MM.1S (cell line): ENCODE results near the gene GPR161.

ENCODE experiments used
- DNase-seq: peaks from one replicate; pipeline ENCODE4 v3.0.0-alpha.2; 2015
- H2AFZ ChIP-seq: fragments of 300-600 bp; sonication (generic); 2 replicates; pipeline ENCODE4 v1.6.0; 2016; ENCODE audit warnings: antibody characterized with exemption, low read length
- H3F3A ChIP-seq: fragments of 300-600 bp; sonication (generic); 2 replicates; pipeline ENCODE4 v1.6.1; 2016; ENCODE audit warnings: mild to moderate bottlenecking, antibody characterized with exemption, low read length, moderate library complexity, mixed read lengths; ENCODE audit not compliant: insufficient read depth
- H3K27ac ChIP-seq: fragments of 300-600 bp; sonication (generic); 2 replicates; pipeline ENCODE4 v1.5.1; 2016; ENCODE audit warnings: mild to moderate bottlenecking, low read length
- H3K27me3 ChIP-seq: fragments of 300-600 bp; sonication (generic); replicated peaks from 2 replicates; pipeline ENCODE4 v1.6.0; 2016; ENCODE audit warnings: low read length; ENCODE audit not compliant: insufficient read depth
- H3K36me3 ChIP-seq: fragments of 300-600 bp; sonication (generic); replicated peaks from 2 replicates; pipeline ENCODE4 v1.6.1; 2016; ENCODE audit warnings: mild to moderate bottlenecking, low read length, mixed read lengths; ENCODE audit not compliant: insufficient read depth
- H3K4me1 ChIP-seq: fragments of 300-600 bp; sonication (generic); 2 replicates; pipeline ENCODE4 v1.6.1; 2016; ENCODE audit warnings: low read length, mixed read lengths
- H3K4me2 ChIP-seq: fragments of 300-600 bp; sonication (generic); 2 replicates; pipeline ENCODE4 v1.6.0; 2016; ENCODE audit warnings: low read depth, low read length
- H3K4me3 ChIP-seq: fragments of 300-600 bp; sonication (generic); 2 replicates; pipeline ENCODE4 v1.5.1; 2016; ENCODE audit warnings: low read length, mixed read lengths
- H3K79me2 ChIP-seq: fragments of 300-600 bp; sonication (generic); 2 replicates; pipeline ENCODE4 v1.6.1; 2016; ENCODE audit warnings: mixed run types, low read length, mixed read lengths
- H3K9ac ChIP-seq: fragments of 300-600 bp; sonication (generic); 2 replicates; pipeline ENCODE4 v1.6.1; 2016; ENCODE audit warnings: low read length, mixed read lengths
- H3K9me2 ChIP-seq: fragments of 300-600 bp; sonication (generic); replicated peaks from 2 replicates; pipeline ENCODE4 v1.6.1; 2016; ENCODE audit warnings: mild to moderate bottlenecking, low read length, mixed read lengths; ENCODE audit not compliant: insufficient read depth
- H3K9me3 ChIP-seq: fragments of 300-600 bp; sonication (generic); replicated peaks from 2 replicates; pipeline ENCODE4 v1.6.1; 2016; ENCODE audit warnings: mild to moderate bottlenecking, low read length, mixed read lengths; ENCODE audit not compliant: insufficient read depth
- H4K20me1 ChIP-seq: fragments of 300-600 bp; sonication (generic); 2 replicates; pipeline ENCODE4 v1.6.1; 2016; ENCODE audit warnings: mild to moderate bottlenecking, low read length, moderate library complexity, mixed read lengths; ENCODE audit not compliant: insufficient read depth
- CTCF ChIP-seq: fragments of 300-600 bp; sonication (generic); IDR thresholded peaks from 2 replicates; pipeline ENCODE4 v1.5.1; 2016; ENCODE audit warnings: antibody characterized with exemption, low read length, mixed read lengths
- EZH2 ChIP-seq: fragments of 300-600 bp; sonication (generic); optimal IDR thresholded peaks from 2 replicates; pipeline ENCODE3; 2017; ENCODE audit warnings: low read depth, mild to moderate bottlenecking, antibody characterized with exemption, low read length, mixed read lengths
- EZH2phosphoT487 ChIP-seq: fragments of 300-600 bp; sonication (generic); IDR thresholded peaks from 2 replicates; pipeline ENCODE4 v1.6.1; 2018; ENCODE audit warnings: antibody characterized with exemption, low read length

The GPR161 gene

GRCh38 chr1:168088511-168089325, 48.0 kb downstream of the GPR161 start:
- Histone ChIP-seq H3K4me1 (no peaks in the 10 kb centered on the region), H3K9me3 (no peaks in the 10 kb centered on the region), H3K4me3 (no peak overlapping the region), H3K79me2 (no peaks in the 10 kb centered on the region), H3K36me3 (no peaks in the 10 kb centered on the region), H3K9ac (no peak overlapping the region), H3K9me2 (no peaks in the 10 kb centered on the region), H3F3A (no peaks in the 10 kb centered on the region), H3K27ac (no peak overlapping the region), H2AFZ (no peak overlapping the region), H3K27me3 (no peaks in the 10 kb centered on the region), H4K20me1 (no peaks in the 10 kb centered on the region), H3K4me2 (no peak overlapping the region)
- TF ChIP-seq CTCF = no peak
- no peak for TF ChIP-seq EZH2
- no peak for TF ChIP-seq EZH2phosphoT487
- no peak for DNase-seq

GRCh38 chr1:168087696-168088095, 49.0 kb downstream of the GPR161 start:
- no peaks in the 10 kb centered on the region for H3K27me3 ChIP-seq
- H4K20me1 ChIP-seq = no peaks in the 10 kb centered on the region
- H3K9me2 ChIP-seq = no peaks in the 10 kb centered on the region
- H3K4me1 ChIP-seq = no peaks in the 10 kb centered on the region
- no peak overlapping the region for H3K4me3 ChIP-seq
- H3K36me3 ChIP-seq = no peaks in the 10 kb centered on the region
- H3K4me2 ChIP-seq = no peak overlapping the region
- H3K79me2 ChIP-seq = no peaks in the 10 kb centered on the region
- TF ChIP-seq EZH2phosphoT487 = no peak
- no peak for TF ChIP-seq CTCF
- TF ChIP-seq EZH2 = no peak
- H3K27ac ChIP-seq = no peak overlapping the region
- DNase-seq = no peak
- no peak overlapping the region for H2AFZ ChIP-seq
- no peaks in the 10 kb centered on the region for H3F3A ChIP-seq
- H3K9me3 ChIP-seq = no peaks in the 10 kb centered on the region
- no peak overlapping the region for H3K9ac ChIP-seq

- no peaks in the 10 kb centered on the region for H3K9me2 ChIP-seq
- no peaks in the 10 kb centered on the region for H3K27me3 ChIP-seq
- no peak overlapping the region for H2AFZ ChIP-seq
- no peak overlapping the region for H3K4me3 ChIP-seq
- H3K9ac ChIP-seq = no peak overlapping the region
- TF ChIP-seq EZH2 (no peak), EZH2phosphoT487 (no peak), CTCF (no peak; the same call in 1 of the 2 replicates)
- H3K4me1 ChIP-seq = no peaks in the 10 kb centered on the region
- H3K36me3 ChIP-seq = no peaks in the 10 kb centered on the region
- H3F3A ChIP-seq = no peaks in the 10 kb centered on the region
- no peak overlapping the region for H3K4me2 ChIP-seq
- no peak overlapping the region for H3K27ac ChIP-seq
- H3K9me3 ChIP-seq = no peaks in the 10 kb centered on the region
- DNase-seq = no peak
- no peaks in the 10 kb centered on the region for H3K79me2 ChIP-seq
- H4K20me1 ChIP-seq = no peaks in the 10 kb centered on the region
Observed at GRCh38 chr1:168086438-168086837, 50.3 kb downstream of the GPR161 start.
